GM18498 (cell line): ENCODE data around the gene ACAD11.

ENCODE experiments used
- ATAC-seq: cut with Tn5 transposase; IDR thresholded peaks from one replicate; pipeline ENCODE4 v1.9.1; 2021; ENCODE audit warnings: mild to moderate bottlenecking, moderate library complexity; ENCODE audit not compliant: unreplicated experiment

Gene ACAD11

DNA sequence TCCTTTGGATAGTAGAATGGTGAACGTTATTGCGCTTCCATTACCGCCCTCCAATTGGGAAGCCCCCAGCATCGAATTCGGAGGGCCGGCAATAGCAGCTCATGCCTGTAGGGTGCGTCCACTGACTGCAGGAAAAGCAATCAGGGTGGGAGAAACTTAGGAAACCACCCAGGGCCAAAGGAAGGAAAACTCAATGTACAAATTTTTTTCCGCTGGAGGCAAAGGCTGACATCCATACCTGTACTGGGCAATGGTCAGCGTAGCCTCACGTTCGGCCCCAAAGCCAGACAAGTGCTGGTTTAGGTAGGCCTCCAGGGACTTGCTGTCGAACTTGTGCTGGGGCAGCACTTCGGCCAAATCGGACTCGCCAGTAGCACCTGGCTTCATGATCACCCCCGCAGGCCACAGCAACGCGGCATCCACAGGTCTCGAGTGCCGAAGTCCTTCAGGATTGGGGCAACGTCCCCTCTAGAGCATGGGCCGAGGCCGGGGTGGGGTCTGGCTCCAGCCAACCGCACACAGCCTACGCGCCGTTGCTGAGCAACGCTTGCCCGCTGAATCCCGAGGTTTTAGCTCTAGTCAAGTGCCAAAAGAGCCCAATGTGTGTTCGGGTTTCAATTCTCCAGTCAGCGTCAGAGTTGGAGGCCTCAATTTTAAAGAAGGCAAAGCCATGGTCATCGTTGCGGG is at the start of gene ACAD11:
ACAD11 (minus strand) TSS at position 445 of the 687 bp plus-strand sequence; CDS start at position 387, 58 bp downstream.
- peak; percentile 68 for ATAC-seq

GRCh38 chr3:132703733-132704132 is 44.1 kb upstream of the ACAD11 start:
- no peak for ATAC-seq

DNA sequence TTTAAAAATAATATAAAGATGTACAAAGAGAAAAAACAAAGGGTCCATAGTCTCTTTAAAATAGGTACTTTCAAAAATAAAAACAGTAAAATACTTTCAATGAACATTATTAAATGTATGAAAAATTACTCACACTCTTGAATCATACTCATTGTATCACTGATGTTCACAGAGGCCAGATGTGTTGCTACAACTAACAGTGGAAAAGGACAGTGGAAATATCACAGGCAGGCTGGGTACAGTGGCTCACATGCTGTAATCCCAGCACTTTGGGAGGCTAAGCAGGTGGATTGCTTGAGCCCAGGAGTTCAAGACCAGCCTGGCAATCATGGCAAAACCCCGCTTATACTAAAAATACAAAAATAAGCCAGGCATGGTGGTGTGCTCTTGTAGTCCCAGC is 35.8 kb upstream of the ACAD11 start:
- no peak for ATAC-seq

DNA sequence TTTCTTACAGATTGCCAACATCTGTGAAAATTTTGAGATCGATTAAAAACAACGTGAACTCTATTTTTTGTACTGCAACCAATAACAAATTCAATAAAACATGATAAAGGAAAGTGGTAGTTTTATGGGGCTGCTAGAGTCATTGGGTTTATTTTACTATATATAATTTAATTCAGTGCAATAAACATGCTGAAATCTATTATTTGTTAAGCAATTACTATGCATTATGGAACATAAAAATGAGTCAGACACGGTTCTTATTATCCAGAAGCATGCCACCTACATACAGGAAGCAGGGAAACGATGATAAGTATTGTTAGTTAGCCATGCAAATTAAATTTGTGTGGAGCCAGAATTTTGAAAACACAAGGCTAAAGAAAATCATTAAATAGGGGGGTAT is 35.4 kb upstream of the ACAD11 start:
- ATAC-seq = no peak

GRCh38 chr3:132690040-132690439 is 30.4 kb upstream of the ACAD11 start:
- no peak for ATAC-seq

GRCh38 chr3:132682201-132682600 is 22.6 kb upstream of the ACAD11 start:
- ATAC-seq = no peak

- no peak for ATAC-seq
These were observed 21.8 kb upstream of the ACAD11 start for GRCh38 chr3:132681421-132681820.

GRCh38 chr3:132679911-132680310 is 20.3 kb upstream of the ACAD11 start:
- no peak for ATAC-seq

DNA sequence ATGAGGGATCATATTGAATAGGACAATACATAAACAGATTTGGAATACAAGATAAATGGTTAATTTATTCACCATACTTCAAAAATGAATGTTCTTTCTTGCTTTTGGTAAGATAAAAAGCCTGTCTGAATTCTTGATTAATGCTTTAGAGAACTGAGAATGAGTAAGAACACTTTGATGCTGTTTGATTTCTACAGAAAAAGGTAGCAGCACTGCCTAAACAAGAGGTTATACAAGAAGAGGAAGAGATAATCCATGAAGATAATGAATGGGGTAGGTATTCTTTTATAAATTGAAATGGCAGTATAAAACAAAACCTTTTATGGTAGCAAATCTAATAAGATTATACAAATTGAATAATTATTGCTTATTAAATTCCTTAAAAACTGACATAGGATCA is 15.8 kb upstream of the ACAD11 start:
- no peak for ATAC-seq

DNA sequence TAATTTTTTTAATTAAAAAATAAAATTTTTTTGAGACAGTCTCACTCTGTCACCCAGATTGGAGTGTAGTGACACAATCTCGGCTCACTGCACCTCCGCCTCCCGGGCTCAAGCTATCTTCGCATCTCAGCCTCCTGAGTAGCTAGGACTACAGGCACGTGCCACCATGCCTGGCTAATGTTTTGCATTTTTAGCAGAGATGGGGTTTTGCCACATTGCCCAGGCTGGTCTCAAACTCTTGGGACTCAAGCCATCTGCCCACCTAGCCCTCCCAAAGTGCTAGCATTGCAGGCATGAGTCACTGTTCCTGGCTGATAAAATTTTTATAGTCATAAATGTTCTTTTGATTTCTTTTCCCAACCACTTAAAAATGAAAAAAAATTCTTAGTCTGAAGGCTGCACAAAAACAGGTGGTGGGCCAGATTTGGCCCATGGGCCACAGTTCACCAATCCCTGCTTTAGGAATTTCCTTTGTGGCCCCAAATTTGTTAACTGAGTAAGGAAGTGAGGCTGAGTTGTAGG is 9.7 kb upstream of the ACAD11 start:
- no peak for ATAC-seq

DNA sequence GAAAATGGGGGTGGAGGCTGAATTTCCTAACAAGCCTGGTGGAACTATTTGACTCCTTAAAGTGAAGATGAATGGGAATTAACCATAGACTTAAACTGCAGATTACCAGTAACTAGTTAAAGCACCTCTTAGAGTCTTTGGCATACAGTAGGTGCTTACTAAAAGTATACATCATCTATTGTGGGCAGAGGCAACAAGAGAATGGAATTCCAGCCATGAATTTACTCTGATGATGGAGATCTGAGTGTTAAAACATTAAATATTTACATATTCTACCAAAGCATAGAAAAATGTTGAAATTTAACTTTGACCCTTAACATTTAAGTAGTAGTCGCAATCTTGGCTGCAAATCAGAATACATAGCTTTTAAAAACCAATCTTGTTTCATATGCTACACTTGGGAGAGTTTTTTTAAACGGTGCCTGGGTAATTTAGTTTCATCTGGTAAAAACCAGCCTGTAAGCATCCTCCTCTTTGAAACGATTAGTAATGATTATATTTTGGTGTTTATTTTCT is 5.7 kb upstream of the ACAD11 start:
- ATAC-seq = no peak

GRCh38 chr3:132662212-132662611 is 2.6 kb upstream of the ACAD11 start:
- no peak for ATAC-seq

DNA sequence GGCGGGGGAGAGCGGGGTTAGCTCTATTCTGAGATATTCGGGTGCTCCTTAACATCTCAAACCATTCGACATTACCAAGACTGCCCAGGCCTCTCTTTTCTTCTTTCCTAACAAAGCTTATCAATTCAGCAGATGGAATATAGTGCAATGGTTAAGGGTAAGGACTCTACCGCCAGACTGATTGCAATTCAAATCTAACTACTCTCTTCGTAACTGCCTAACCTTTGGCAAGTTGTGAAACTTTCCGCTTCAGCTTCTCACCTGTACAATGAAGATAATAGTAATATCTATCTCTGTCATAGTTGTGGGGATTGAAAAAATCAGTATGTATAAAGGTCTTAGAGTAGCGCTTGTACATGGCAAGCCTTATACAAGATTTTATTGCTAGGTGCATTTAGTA is 1.5 kb upstream of the ACAD11 start:
- no peak for ATAC-seq

GRCh38 chr3:132660811-132661070 is 1.1 kb upstream of the ACAD11 start:
- ATAC-seq = no peak

DNA sequence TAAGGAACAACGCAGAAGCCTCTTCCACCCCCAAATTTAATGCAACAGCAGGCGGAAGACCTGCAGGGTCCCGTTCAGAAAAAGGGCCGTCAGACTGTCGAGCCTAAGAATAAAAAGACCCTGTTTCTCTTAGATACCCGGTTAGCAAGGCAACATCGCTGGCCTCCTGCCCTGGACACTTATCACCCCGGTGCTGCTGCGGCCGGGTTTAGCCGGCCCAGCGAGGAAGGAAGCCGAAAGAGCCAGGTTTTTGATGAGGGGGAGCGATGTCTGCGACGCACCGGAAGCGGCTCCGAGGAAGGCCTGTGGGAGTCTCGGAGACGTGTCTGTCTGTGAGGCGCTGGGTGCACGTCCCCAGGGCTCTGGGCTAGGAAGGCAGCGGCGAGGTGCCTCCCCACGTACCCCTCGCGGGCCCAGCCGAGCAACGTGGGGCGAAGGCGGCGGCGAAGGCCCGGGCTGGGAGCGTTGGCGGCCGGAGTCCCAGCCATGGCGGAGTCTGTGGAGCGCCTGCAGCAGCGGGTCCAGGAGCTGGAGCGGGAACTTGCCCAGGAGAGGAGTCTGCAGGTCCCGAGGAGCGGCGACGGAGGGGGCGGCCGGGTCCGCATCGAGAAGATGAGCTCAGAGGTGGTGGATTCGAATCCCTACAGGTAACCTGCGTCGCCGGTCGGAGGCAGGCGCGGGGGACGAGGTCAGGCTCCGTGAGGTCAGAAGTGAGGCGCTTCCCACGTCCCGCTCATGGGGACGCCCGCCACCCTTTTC is 622 bp upstream of the ACAD11 start, which contains the start of gene UBA5:
UBA5 (plus strand) TSS at position 278 of the 759 bp plus-strand sequence; CDS start at position 487, 209 bp downstream.
- ATAC-seq = peak; percentile 80

DNA sequence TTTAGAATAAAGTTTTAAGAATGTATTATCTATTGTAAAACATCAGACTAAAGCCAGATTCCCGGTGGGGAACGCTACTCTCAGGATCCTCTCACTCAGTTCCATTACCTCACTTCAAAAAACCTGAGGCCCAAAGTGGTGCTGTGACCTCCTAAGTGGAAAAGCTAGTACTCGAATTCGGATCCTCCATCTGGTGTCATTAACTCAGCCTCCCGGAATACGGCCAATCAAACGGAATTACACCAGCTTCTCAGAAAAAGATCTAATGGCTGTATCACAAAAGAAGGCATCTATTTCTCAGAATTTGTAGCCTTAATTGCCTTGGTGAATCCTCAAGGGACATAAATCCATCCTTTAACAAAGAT is 627 bp downstream of the ACAD11 start:
- ATAC-seq = no peak

DNA sequence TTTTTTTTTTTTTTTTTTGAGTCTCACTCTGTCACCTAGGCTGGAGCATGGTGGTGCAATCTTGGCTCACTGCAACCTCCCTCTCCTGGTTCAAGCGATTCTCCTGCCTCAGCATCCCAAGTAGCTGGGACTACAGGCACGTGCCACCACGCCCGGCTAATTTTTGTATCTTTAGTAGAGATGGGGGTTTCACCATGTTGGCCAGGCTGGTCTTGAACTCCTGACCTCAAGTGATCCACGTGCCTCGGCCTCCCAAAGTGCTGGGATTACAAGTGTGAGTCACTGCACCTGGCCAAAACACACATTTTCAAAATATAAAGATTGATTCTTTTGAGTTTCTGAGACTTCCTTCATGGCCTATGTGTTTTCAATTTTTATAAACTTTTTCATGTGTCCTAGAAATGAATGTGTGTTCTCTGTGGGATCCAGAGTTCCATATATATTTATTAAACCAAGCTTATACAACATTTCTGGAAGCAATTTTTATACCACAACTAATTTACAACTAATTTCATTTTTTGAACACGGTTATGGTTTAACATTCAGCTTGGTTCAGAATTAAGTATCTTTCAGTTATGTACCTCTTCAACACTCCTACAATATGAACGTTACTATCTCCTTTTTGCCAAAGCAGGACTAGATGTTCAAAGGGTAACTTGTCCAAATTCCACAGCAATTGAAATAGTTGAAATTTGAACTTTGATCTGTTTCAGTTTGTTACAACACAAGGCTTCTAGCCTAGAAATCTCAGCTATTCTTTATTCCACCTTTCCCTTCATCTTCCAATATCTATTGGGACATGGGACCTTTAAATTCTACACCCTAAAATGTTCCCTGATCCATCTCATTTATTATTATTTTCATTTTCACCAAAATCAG is 1.5 kb downstream of the ACAD11 start:
- no peak for ATAC-seq

GRCh38 chr3:132655471-132655870 is 4.1 kb downstream of the ACAD11 start:
- no peak for ATAC-seq

GRCh38 chr3:132654721-132655120 is 4.9 kb downstream of the ACAD11 start:
- ATAC-seq = no peak

DNA sequence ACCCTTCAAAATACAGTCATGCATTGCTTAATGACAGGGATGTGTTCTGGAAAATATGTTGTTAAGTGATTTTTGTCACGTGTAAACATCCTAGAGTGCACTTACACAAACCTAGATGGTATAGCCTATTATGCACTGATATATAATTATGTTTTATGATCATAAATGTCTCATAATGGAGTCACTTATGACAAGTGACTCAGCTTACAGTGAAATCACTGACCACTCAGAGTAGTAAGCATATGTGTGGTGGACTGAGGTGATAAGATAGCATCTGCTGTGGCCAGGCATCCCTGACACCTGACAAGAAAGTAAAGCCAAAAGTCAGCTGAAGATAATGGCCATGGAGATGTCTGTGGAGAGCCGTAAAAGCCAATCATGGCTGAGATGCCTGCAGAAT is 5.4 kb downstream of the ACAD11 start:
- no peak for ATAC-seq

GRCh38 chr3:132652640-132653270 is 6.9 kb downstream of the ACAD11 start:
- no peak for ATAC-seq
